HG02885 (cell line): Measurements from ENCODE around the gene EPYC.

Source experiments
- ATAC-seq: cut with Tn5 transposase; IDR thresholded peaks from one replicate; pipeline ENCODE4 v1.9.1; 2021; ENCODE audit warnings: mild to moderate bottlenecking; ENCODE audit not compliant: unreplicated experiment, poor library complexity

EPYC gene

DNA sequence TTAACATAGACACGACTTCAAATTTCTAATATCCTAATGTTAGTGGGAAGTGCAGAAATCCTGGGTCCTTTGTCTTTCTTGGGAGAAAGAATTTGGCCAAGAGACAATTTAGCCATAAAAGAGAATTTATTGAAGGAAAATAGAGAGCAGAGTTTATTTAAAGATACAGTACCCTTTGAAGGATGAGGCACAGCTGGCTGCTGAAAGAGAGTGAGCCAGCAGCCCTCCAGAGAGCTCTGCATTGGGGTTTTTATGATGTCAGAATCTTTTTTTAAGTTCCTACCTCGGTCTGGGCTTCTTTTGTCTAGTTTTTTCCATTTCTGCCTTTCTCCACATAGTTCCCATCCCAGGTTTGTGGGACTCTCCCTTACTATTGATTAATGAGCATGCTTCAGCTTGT, 87.3 kb downstream of the EPYC start:
- ATAC-seq = no peak

DNA sequence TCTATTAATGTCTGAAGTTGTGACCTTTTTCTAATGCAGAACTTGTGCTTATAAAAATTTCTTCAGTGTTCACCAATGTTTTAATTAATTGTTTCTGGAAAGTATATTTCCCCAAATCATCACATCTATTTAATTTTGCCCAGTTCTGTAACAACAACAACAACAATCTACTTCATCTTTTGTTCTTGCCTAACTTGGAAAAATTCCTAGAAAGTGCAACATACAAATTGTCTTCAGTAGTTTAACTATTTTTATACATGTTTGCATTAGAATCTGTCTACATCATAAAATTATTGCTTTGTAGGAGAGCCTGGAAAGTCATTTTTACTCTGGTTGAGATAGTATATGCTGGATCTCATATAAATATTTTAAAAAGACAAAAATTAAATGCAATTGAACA, 88.3 kb downstream of the EPYC start:
- ATAC-seq = no peak

DNA sequence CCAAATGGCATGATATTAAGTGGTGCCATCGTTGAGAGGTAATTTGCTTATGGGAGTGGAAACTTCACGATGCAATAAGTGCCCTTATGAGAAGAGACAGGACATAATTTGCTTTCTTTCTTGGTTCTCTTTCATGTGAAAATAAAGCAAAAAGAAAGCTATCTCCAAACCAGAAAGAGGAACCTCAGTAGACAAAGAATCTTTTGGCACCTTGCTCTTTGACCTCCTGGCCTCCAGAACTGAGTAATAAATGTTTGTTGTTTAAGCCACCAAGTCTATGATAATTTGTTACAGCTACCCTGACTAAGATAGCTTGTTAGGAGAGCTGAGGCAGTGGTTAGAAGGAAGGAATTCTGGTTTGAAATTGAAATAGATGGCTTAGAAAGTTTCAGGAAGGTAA, 89.4 kb downstream of the EPYC start:
- ATAC-seq = no peak
